Neural crest cell (in vitro differentiated cells): ENCODE data around the gene FRMD3. TPM values are rescaled to one million over a fixed set of nuclear protein-coding genes. Genes with fewer than 3 reads are reported as not detected.

Experiments used
- DNase-seq: peaks from one replicate; pipeline ENCODE4 v3.0.0; 2021; ENCODE audit warnings: low read depth, mixed read lengths, low spot score
- H3K27ac Mint-ChIP-seq: one replicate; pipeline ENCODE4 v1.8.0; 2021; ENCODE audit warnings: mild to moderate bottlenecking, mixed read lengths; ENCODE audit not compliant: unreplicated experiment
- H3K27me3 Mint-ChIP-seq: 2 replicates; pipeline ENCODE4 v1.8.0; 2021; ENCODE audit warnings: low read depth, mild to moderate bottlenecking, mixed read lengths
- H3K36me3 Mint-ChIP-seq: 2 replicates; pipeline ENCODE4 v1.8.0; 2021; ENCODE audit warnings: low read depth, mild to moderate bottlenecking, mixed read lengths
- H3K4me1 Mint-ChIP-seq: 2 replicates; pipeline ENCODE4 v1.8.0; 2021; ENCODE audit warnings: mixed read lengths
- H3K4me3 Mint-ChIP-seq: one replicate; pipeline ENCODE4 v1.8.0; 2021; ENCODE audit warnings: mild to moderate bottlenecking, mixed read lengths
- H3K9me3 Mint-ChIP-seq: 2 replicates; pipeline ENCODE4 v1.8.0; 2021; ENCODE audit warnings: mixed read lengths
- CTCF ChIP-seq: fragments of 200-600 bp; sonication (generic); conservative IDR thresholded peaks from 2 replicates; pipeline ENCODE4 v1.5.0; 2021; ENCODE audit warnings: antibody characterized with exemption, mild to moderate bottlenecking
- total RNA-seq: library from RNA; stranded (reverse); gene quantifications from 2 replicates; pipeline ENCODE4 v1.2.1, GENCODE V29; 2021

The FRMD3 gene
- total RNA-seq, 1 donor from 2014 or later, result 2.3 TPM

GRCh38 chr9:83444110-83444509 is 94.1 kb downstream of the FRMD3 start:
- Mint-ChIP-seq H3K27ac (no peak overlapping the region), H3K4me3 (no peak overlapping the region), H3K36me3 (no peaks in the 10 kb centered on the region), H3K27me3 (no peaks in the 10 kb centered on the region), H3K9me3 (peaks cover 3% of the 10 kb centered on the region), H3K4me1 (no peaks in the 10 kb centered on the region)
- DNase-seq, result no peak
- TF ChIP-seq CTCF, result no peak

GRCh38 chr9:83441390-83441789 is 96.8 kb downstream of the FRMD3 start:
- Mint-ChIP-seq H3K4me3 (no peak overlapping the region), H3K4me1 (peaks cover 5% of the 10 kb centered on the region), H3K27me3 (no peaks in the 10 kb centered on the region), H3K9me3 (peaks cover 3% of the 10 kb centered on the region), H3K36me3 (no peaks in the 10 kb centered on the region), H3K27ac (no peak overlapping the region)
- no peak for DNase-seq
- no peak for TF ChIP-seq CTCF

- TF ChIP-seq CTCF, result no peak
- Mint-ChIP-seq H3K4me1 (peaks cover 9% of the 10 kb centered on the region), H3K36me3 (no peaks in the 10 kb centered on the region), H3K4me3 (no peak overlapping the region), H3K27ac (no peak overlapping the region), H3K9me3 (peaks cover 3% of the 10 kb centered on the region), H3K27me3 (no peaks in the 10 kb centered on the region)
- no peak for DNase-seq
Observed at GRCh38 chr9:83440641-83441040, 97.6 kb downstream of the FRMD3 start.

GRCh38 chr9:83435301-83435700 is 102.9 kb downstream of the FRMD3 start:
- TF ChIP-seq CTCF, result no peak
- no peak overlapping the region for H3K27ac Mint-ChIP-seq
- no peak for DNase-seq
- no peaks in the 10 kb centered on the region for H3K27me3 Mint-ChIP-seq
- H3K36me3 Mint-ChIP-seq, result no peaks in the 10 kb centered on the region
- peaks cover 19% of the 10 kb centered on the region for H3K4me1 Mint-ChIP-seq
- H3K4me3 Mint-ChIP-seq, result no peak overlapping the region
- peaks cover 2% of the 10 kb centered on the region for H3K9me3 Mint-ChIP-seq

- no peak overlapping the region for H3K27ac Mint-ChIP-seq
- no peaks in the 10 kb centered on the region for H3K9me3 Mint-ChIP-seq
- no peak for DNase-seq
- no peaks in the 10 kb centered on the region for H3K36me3 Mint-ChIP-seq
- no peaks in the 10 kb centered on the region for H3K27me3 Mint-ChIP-seq
- no peak for TF ChIP-seq CTCF
- H3K4me3 Mint-ChIP-seq, result no peak overlapping the region
- peaks cover 19% of the 10 kb centered on the region for H3K4me1 Mint-ChIP-seq
Observed at GRCh38 chr9:83434254-83434653, 103.9 kb downstream of the FRMD3 start.

- Mint-ChIP-seq H3K9me3 (no peaks in the 10 kb centered on the region), H3K27ac (no peak overlapping the region), H3K4me1 (peaks cover 19% of the 10 kb centered on the region), H3K4me3 (no peak overlapping the region), H3K36me3 (no peaks in the 10 kb centered on the region), H3K27me3 (no peaks in the 10 kb centered on the region)
- DNase-seq, result no peak
- no peak for TF ChIP-seq CTCF
Observed at GRCh38 chr9:83433846-83434245, 104.4 kb downstream of the FRMD3 start.
